Adrenal gland (tissue), 12 donors: ENCODE results near the gene MYL7. TPM values are rescaled to one million over a fixed set of nuclear protein-coding genes. Genes with fewer than 3 reads are reported as not detected.

Experiments used
- DNase-seq, 7 donors: peaks; one replicate each; pipeline ENCODE4 v3.0.0-alpha.2; 2019 to 2020
- H3K27ac ChIP-seq, 5 donors: fragments of 200-600 bp; sonication (generic) in 4 of 5; 1 replicate in 3 of 5; 2 replicates in 2 of 5; pipeline versions ENCODE4 v1.5.1 to v1.8.0; 2016 to 2020; ENCODE audit warnings: mild to moderate bottlenecking in 1 of 5
- H3K27me3 ChIP-seq: fragments of 200-600 bp; 2 replicates; pipeline ENCODE4 v1.8.0; 2021
- H3K36me3 ChIP-seq, 2 donors: fragments of 200-600 bp; replicated peaks in 1 of 2; 1 replicate in 1 of 2; 2 replicates in 1 of 2; pipeline versions ENCODE4 v1.5.1 to v1.8.0; 2018 to 2022
- H3K4me1 ChIP-seq, 2 donors: fragments of 200-600 bp; replicated peaks in 1 of 2; 1 replicate in 1 of 2; 2 replicates in 1 of 2; pipeline versions ENCODE4 v1.5.1 to v1.8.0; 2018 to 2021
- H3K4me3 ChIP-seq, 4 donors: fragments of 200-600 bp; sonication (generic) in 3 of 4; one replicate each; pipeline ENCODE4 v1.5.1; 2016 to 2018
- H3K9me3 ChIP-seq, 3 donors: fragments of 200-600 bp; sonication (generic) in 1 of 3; replicated peaks in 1 of 3; 1 replicate in 2 of 3; 2 replicates in 1 of 3; pipeline versions ENCODE4 v1.5.1 to v1.8.0; 2016 to 2021
- POLR2A ChIP-seq, 2 donors: fragments of 450-650 bp; IDR thresholded peaks; one replicate each; pipeline ENCODE4 v1.6.1; 2017; ENCODE audit warnings: antibody characterized with exemption in 2 of 2, mild to moderate bottlenecking in 2 of 2, moderate library complexity in 1 of 2
- WGBS, 4 donors: extraction: QIAGEN DNeasy Blood & Tissue Kit in 2 of 4; methylation state at CpG; one replicate each; pipeline versions ENCODE4 v1.1.5 to v1.1.7; 2013 to 2017; 5-methylcytosine and 5-hydroxymethylcytosine counted together
- intact Hi-C, 2 donors: fragments of 100-400 bp; cut with DNase I; formaldehyde crosslinking; loops; one replicate each; pipeline versions ENCODE4 v1.14.1 to v1.15.0; 2022 to 2023
- polyA plus RNA-seq, 3 donors: library from polyadenylated mRNA; stranded (reverse); fragments of 200-250 nt in 2 of 3; fragments of 350-450 nt in 1 of 3; fragmentation: Illumina TruSeq in 1 of 3; extraction: RNeasy Lipid Tissue Mini Kit (QIAGEN cat#74804) in 1 of 3; gene quantifications; one replicate each; pipeline ENCODE4 v1.2.3, GENCODE V29; 2013 to 2014
- total RNA-seq, 9 donors: library from RNA; depleted of rRNA in 4 of 9; stranded (reverse); fragments of >200 nt in 4 of 9; fragments of 120-200 nt in 1 of 9; fragmentation: NEBNext Ultra II Directional in 1 of 9; extraction: Animal tissue kit (Norgen Biotek cat#: 25700) in 1 of 9; gene quantifications; one replicate each; pipeline versions ENCODE4 v1.1.0 to v1.2.4, GENCODE V29; 2013 to 2023
- TF ChIP-seq, protein P1 (sequence below), 6 experiments: fragments of 450-650 bp in 4 of 6; fragments of 200-600 bp in 2 of 6; sonication (generic) in 1 of 6; IDR thresholded peaks; 1 replicate in 5 of 6; 2 replicates in 1 of 6; pipeline versions ENCODE4 v1.5.1 to v1.8.0; 2016 to 2021; ENCODE audit warnings: antibody characterized with exemption in 6 of 6, mild to moderate bottlenecking in 2 of 6, moderate library complexity in 1 of 6
- donor health status: healthy with polysubstance abuse.
- donor health status: Bipolar disorder and iron deficiency.
- donor health status: DM: yes; HTN: yes; CAD: no.
- donor health status: DM: no; HTN: no; CAD: no.
- donor health status: DM: no; HTN: no; CAD: no.
- donor health status: DM: yes; HTN: yes; CAD: no.

Gene MYL7
- total and polyA plus RNA-seq, 12 donors, result 0.17 to 3.5 (median 0.24) TPM; not detected in 9

DNA sequence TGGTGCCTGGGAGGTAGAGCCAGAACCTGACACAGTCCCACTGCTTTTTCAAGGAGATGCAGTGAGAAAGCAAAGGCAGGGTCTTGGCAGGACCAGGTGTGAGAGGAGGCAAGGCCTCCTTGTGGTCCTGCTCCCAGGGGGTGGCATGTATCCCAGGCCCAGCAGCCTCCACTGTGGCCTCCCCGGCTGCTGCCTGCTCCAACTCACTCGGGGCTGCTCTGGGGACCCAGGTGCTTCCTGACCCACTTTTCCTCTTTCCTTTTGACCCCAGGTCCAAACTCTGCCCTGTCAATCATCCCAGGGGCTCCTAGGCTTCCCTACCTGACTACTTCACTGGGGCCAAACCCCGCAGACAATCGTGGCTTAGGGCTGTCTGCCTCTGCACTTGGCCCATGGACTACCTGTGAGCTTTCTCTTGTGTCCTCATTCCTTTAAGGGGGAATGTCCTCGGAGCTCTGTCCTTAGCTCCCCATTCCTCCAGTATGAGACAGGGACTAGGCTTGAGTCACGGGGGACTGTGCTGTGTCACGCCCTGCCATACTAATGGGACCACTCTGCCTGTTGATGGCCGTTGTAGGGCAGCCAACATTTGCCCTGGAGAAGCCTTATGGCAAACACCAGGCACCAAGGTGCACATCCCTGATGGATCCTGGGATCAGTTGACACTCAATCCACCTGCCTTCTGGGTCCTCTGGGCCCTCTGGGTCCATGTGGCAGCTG is 38.1 kb downstream of the MYL7 start:
- no peaks in the 10 kb centered on the region for H3K27me3 ChIP-seq
- no peak for TF ChIP-seq POLR2A (IDR thresholded peaks at IDR 0.05)
- TF ChIP-seq, protein P1, sequence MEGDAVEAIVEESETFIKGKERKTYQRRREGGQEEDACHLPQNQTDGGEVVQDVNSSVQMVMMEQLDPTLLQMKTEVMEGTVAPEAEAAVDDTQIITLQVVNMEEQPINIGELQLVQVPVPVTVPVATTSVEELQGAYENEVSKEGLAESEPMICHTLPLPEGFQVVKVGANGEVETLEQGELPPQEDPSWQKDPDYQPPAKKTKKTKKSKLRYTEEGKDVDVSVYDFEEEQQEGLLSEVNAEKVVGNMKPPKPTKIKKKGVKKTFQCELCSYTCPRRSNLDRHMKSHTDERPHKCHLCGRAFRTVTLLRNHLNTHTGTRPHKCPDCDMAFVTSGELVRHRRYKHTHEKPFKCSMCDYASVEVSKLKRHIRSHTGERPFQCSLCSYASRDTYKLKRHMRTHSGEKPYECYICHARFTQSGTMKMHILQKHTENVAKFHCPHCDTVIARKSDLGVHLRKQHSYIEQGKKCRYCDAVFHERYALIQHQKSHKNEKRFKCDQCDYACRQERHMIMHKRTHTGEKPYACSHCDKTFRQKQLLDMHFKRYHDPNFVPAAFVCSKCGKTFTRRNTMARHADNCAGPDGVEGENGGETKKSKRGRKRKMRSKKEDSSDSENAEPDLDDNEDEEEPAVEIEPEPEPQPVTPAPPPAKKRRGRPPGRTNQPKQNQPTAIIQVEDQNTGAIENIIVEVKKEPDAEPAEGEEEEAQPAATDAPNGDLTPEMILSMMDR (IDR thresholded peaks at IDR 0.05), result no peak
- H3K4me1 ChIP-seq, result no peaks in the 10 kb centered on the region
- 78 to 88% (median 83%) methylated on average over 7 to 8 of the region's 8 CpGs for WGBS, 4 donors
- no peaks in the 10 kb centered on the region for H3K9me3 ChIP-seq
- peaks cover 0 to 4% of the 10 kb centered on the region in 2 donors for H3K36me3 ChIP-seq
- no peak overlapping the region for H3K4me3 ChIP-seq
- H3K27ac ChIP-seq, result peak overlapping the region in 3 of 5 donors; percentile 14 to 93 (median 68)
- DNase-seq, result no peak
- intact Hi-C loops, result no loop called here

DNA sequence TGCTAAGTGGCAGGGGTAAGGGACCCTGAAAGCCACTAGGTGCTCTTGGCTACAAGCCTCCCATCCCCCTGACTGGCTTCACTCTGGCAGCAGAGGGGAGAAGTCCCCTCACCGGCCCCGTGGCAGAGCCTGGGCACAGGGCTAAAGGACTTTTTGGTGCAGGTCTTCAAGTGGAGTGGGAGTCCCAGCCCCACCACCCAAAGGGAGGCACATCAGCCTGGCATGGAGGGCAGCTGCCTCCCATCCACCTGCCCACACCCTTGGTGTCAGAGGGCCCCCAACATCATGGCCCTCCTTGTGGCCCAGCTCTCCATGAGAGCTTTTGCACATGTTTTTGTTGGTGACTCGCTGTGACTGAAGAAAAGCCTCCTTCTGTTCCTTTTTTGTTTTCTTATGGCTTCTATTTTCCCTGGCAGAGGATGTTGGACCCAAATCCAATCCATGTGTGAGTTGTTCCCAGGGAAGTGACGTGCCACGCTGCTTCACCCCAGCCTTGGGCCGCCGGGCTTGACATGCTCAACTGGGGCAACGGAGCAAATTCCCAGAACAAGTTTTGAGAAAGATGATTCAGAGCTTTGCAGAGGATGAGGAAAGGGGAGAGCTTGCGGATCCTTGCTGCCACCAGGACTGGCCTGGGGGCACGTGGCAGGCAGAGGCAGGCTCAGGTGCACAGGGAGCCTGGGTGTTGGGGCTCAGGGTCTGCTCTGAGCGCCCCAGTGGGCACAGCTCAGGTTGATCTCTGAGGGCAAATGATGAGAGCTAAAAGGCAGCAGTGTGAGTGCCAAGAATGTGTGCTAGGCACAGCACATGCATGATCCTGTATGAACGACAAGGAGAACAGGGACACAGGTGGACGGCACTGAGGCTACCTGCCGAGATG is 38.9 kb downstream of the MYL7 start:
- Histone ChIP-seq H3K27ac (peak overlapping the region in 3 of 5 donors; percentile 48 to 93 (median 68)), H3K9me3 (no peaks in the 10 kb centered on the region), H3K4me3 (no peak overlapping the region), H3K4me1 (no peaks in the 10 kb centered on the region), H3K36me3 (peaks cover 0 to 2% of the 10 kb centered on the region in 2 donors), H3K27me3 (no peaks in the 10 kb centered on the region)
- TF ChIP-seq POLR2A (IDR thresholded peaks at IDR 0.05), result no peak
- TF ChIP-seq, protein P1 (IDR thresholded peaks at IDR 0.05), result no peak
- intact Hi-C loops, result no loop called here
- DNase-seq, result peak in 1 of 7 donors; percentile 66
- 82 to 86% (median 85%) methylated on average over 14 of the region's 14 CpGs for WGBS, 4 donors

DNA sequence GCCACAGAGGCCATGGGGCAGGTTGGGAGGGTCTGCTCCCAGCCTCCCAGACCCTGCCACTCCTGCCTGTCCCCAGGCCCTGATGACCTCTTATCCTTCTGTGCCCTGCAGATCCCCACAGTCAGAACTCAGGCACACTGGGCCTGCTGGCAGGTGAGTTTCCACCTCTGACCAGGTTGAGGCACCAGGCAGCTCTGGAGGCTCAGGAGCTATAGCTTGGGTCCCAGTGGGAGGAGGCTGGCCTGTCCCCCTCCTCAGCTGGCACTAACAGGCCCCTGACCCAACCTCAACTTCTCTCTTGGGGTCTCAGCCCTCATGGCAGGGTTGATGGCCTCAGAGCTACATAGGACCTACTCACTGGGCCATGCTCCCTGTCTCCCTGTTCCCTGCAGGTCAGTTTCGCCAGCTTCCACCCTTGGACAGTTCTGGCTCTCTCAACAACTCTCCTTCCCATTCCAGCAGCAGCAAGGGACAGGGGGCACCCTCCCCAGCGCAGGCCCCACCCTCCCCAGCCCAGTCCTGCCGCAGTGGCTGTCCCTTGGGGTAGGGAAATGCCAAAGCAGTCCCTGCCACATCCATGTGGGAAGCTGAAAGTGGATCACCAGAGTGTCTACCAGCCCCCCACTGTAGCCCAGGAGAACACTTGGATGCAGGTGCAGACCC is 39.7 kb downstream of the MYL7 start:
- no peak for TF ChIP-seq POLR2A (IDR thresholded peaks at IDR 0.05)
- TF ChIP-seq, protein P1 (IDR thresholded peaks at IDR 0.05), result no peak

More for the DNA sequence above, 39.7 kb downstream of the MYL7 start:
- Histone ChIP-seq H3K4me1 (no peaks in the 10 kb centered on the region), H3K36me3 (no peaks in the 10 kb centered on the region), H3K27me3 (no peaks in the 10 kb centered on the region), H3K27ac (peak overlapping the region in 3 of 5 donors; percentile 48 to 85 (median 68)), H3K4me3 (no peak overlapping the region), H3K9me3 (no peaks in the 10 kb centered on the region)
- DNase-seq, result no peak
- intact Hi-C loops, result no loop called here
- WGBS, 4 donors, result 84 to 100% (median 89%) methylated on average over 2 to 3 of the region's 3 CpGs
